GM12864 (cell line): ENCODE measurements around the gene PDXDC1.
A peak's percentile ranks its signal among the peaks of the same experiment; 100 is the strongest.
"Not testable (repeated sequence)": the region's sequence is repeated elsewhere in the genome, so short reads cannot be mapped to it uniquely, and the experiment has no call there.

Experiments used
- DNase-seq: peaks from one replicate; pipeline ENCODE4 v3.0.0-alpha.2; 2011; ENCODE audit warnings: low read depth
- H3K4me3 ChIP-seq: 2 replicates; pipeline ENCODE4 v1.5.1; 2011; ENCODE audit warnings: mild to moderate bottlenecking, low read depth, low read length, control low read depth

Gene PDXDC1

GRCh38 chr16:15154005-15154404 lies 179.2 kb downstream of the PDXDC1 start:
- DNase-seq = not testable (repeated sequence)
- peak overlapping the region; percentile 50 for H3K4me3 ChIP-seq

GRCh38 chr16:15154650-15155562 lies 180.1 kb downstream of the PDXDC1 start:
- peak; percentile 67 for DNase-seq
- peak overlapping the region; percentile 46 for H3K4me3 ChIP-seq

DNA sequence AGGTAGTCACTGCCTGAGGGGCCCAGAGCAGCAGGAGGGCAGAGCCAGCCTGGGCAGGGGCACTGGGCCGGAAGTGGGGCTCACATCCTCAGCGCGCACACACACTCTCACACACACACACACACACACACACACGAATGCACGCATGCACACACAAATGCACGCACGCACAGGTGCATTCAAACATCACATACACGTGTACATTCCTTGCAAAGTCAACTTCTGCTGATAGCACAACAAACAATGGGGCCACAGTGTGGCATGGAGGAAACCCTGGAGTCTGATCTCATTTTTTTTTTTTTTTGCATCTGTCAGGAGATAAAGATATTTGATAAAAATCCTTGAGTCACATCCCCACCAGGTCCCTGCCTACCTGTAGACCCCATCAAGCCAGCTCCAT lies 182.8 kb downstream of the PDXDC1 start:
- DNase-seq, H3K4me3 ChIP-seq: not testable (repeated sequence)

GRCh38 chr16:15159671-15160070 lies 184.8 kb downstream of the PDXDC1 start:
- not testable (repeated sequence) for H3K4me3 ChIP-seq, DNase-seq

GRCh38 chr16:15160571-15160970 lies 185.7 kb downstream of the PDXDC1 start:
- not testable (repeated sequence) for DNase-seq, H3K4me3 ChIP-seq

- not testable (repeated sequence) for DNase-seq, H3K4me3 ChIP-seq
Observed at GRCh38 chr16:15163055-15163454, 188.2 kb downstream of the PDXDC1 start.

- H3K4me3 ChIP-seq, DNase-seq: not testable (repeated sequence)
Observed at GRCh38 chr16:15166177-15166576, 191.4 kb downstream of the PDXDC1 start.

DNA sequence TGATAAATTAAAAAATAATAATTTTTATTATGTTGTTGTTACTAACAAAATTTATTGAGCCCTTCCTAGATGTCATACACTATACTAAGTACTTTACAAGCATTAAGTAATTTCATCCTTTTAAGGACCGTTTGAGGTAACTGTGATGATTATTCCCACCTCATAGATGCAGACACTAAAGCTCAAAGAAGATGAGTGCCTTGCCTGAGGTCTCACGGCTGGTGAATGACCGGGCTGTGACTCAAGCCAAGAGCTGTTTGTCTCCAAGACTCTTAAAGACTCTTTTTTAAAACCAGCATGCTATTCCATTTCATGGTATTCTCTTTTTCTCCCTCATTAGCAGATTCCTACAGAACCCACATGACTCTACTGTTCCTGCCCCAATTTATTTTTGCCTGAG lies 193.5 kb downstream of the PDXDC1 start:
- not testable (repeated sequence) for DNase-seq, H3K4me3 ChIP-seq

GRCh38 chr16:15168953-15169652 lies 194.3 kb downstream of the PDXDC1 start:
- H3K4me3 ChIP-seq, DNase-seq: not testable (repeated sequence)

GRCh38 chr16:15179909-15180308 lies 205.1 kb downstream of the PDXDC1 start:
- DNase-seq, H3K4me3 ChIP-seq: not testable (repeated sequence)

DNA sequence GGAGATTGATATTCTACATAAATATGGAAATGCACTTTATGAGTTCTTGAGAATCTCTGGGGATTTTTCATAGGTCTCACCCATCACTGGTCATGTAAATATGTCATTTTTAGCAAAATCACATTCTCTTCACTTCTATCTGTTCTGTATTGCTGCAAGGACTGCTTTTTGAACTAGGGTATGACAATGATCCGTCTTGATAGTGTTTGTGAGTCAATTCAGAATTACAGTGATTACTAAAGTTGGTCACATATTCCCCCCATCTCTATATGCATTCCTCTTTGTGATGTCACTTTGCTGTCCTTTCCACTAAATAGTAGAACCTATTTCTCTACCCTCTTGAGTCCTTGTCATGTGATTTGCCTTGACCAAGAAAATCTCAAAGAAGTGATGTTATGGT lies 206.1 kb downstream of the PDXDC1 start:
- H3K4me3 ChIP-seq, DNase-seq: not testable (repeated sequence)

GRCh38 chr16:15184000-15184399 lies 209.2 kb downstream of the PDXDC1 start:
- H3K4me3 ChIP-seq, DNase-seq: not testable (repeated sequence)
